Measurements from ENCODE around the gene DEDD. TPM values are rescaled to one million over a fixed set of nuclear protein-coding genes. Genes with fewer than 3 reads are reported as not detected.

DEDD gene
- total RNA-seq, 4 donors from 2014 or later, result 40.2 to 60.2 (median 46.3) TPM

DNA sequence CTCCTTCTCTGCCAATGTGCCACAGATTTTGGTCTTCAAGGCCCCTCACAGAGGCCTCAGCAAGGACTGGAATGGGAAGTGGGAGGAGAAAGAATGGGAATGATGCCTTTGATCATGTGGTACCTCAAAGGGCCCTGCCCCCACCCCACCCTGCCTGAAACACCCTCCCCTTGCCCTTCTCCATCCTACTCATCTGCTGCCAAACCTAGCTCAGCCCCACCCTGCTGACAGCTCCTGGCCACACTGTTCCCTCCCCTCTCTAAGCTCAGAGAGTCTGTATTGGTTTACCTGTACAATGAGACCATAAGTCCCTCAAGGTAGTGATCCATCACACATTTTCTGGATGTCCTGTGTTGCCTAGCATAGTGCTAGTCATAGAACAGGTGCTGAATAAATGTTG is 56.1 kb downstream of the DEDD start:
- no peak for DNase-seq

DNA sequence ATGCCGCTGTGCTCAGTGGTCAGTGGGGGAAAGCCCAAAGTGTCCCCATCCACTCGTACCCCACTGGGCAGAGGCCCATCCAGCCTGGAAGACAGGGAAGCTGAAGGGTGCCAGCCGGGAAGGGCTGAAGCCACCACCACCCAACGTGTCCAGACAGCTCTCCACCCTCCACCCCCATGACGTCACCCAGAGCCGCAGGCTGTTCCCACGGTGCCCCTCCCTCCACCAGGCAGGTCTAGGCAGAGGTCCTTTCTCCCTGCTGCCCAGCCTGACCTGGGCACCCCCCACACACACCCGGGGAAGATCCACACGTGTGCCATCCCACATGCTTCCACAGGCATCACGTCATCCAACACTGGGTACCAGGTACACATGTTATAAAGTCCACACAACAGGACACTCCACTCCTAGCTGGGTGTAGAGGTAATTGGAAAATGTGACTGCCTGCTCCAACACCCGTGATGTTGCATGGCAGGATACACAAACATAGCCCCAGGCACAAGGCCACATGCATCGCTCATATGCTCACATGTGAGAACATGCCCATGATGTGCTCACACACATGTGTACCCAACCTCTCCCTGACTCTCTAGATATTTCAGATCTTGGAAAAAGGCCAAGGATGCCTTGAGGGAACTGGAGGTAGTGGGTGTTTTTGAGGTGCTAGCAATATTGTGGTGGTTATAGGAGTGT is 57.6 kb downstream of the DEDD start:
- in situ Hi-C loops (cut with MboI; ENCODE audit: low sequenced_read_pairs in 4 of 4) (no loop called here), intact Hi-C loops (cut with DNase I; ENCODE audit: low total_unique reads) (no loop called here)
- Histone ChIP-seq H3K27ac (no peak overlapping the region), H3K4me3 (no peak overlapping the region), H3K27me3 (no peaks in the 10 kb centered on the region), H3K9me3 (no peaks in the 10 kb centered on the region), H3K36me3 (no peaks in the 10 kb centered on the region), H3K4me1 (no peaks in the 10 kb centered on the region)
- ATAC-seq (no peak), DNase-seq (no peak)
- TF ChIP-seq, protein P1, sequence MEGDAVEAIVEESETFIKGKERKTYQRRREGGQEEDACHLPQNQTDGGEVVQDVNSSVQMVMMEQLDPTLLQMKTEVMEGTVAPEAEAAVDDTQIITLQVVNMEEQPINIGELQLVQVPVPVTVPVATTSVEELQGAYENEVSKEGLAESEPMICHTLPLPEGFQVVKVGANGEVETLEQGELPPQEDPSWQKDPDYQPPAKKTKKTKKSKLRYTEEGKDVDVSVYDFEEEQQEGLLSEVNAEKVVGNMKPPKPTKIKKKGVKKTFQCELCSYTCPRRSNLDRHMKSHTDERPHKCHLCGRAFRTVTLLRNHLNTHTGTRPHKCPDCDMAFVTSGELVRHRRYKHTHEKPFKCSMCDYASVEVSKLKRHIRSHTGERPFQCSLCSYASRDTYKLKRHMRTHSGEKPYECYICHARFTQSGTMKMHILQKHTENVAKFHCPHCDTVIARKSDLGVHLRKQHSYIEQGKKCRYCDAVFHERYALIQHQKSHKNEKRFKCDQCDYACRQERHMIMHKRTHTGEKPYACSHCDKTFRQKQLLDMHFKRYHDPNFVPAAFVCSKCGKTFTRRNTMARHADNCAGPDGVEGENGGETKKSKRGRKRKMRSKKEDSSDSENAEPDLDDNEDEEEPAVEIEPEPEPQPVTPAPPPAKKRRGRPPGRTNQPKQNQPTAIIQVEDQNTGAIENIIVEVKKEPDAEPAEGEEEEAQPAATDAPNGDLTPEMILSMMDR (IDR thresholded peaks at IDR 0.05 in 4 of 5, conservative IDR thresholded peaks at IDR 0.05 in 1 of 5), result no peak
- TF ChIP-seq POLR2A (IDR thresholded peaks at IDR 0.05), result no peak

More for the DNA sequence above, 56.1 kb downstream of the DEDD start:
- no peak overlapping the region for H3K27ac ChIP-seq
- H3K27me3 ChIP-seq, result no peaks in the 10 kb centered on the region
- TF ChIP-seq, protein P1 (IDR thresholded peaks at IDR 0.05 in 4 of 5, conservative IDR thresholded peaks at IDR 0.05 in 1 of 5), result no peak
- TF ChIP-seq POLR2A (IDR thresholded peaks at IDR 0.05), result no peak
- H3K36me3 ChIP-seq, result no peaks in the 10 kb centered on the region
- ATAC-seq, result no peak
- no peaks in the 10 kb centered on the region for H3K4me1 ChIP-seq
- intact Hi-C loops (cut with DNase I; ENCODE audit: low total_unique reads), result no loop called here
- no peaks in the 10 kb centered on the region for H3K9me3 ChIP-seq
- in situ Hi-C loops (cut with MboI; ENCODE audit: low sequenced_read_pairs in 4 of 4), result no loop called here
- no peak overlapping the region for H3K4me3 ChIP-seq

DNA sequence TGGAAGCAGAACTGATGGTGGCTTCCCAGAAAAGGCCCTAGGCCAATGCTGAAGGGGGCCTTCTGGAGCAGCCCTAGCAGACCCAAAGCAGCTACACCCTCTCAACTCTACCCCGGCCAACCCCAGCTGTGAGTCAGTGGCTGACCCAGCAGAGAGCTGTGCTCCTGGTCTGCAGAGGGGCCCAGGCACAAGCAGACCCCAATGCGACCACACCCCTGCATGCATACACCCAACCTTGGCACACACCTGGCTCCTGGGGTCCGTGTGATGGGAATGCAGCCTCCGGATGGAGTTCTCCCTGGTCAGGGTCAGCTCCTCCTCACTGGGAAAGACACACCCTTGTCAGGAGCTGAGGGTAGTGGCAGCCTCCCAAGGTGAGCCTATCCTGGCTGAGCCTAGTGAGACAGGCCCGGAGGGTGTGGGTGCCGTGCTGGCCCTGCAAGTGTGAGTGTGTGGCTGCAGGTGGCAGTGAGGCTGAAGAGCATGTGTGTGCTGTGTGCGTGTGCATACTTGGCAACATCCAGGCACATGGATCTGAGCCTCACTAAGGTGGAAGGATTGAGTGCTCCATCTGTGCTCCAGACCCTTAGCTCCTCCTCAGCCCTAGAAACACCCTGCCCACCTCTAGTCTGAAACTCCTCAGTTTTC is 58.9 kb downstream of the DEDD start:
- no peaks in the 10 kb centered on the region for H3K4me1 ChIP-seq
- H3K36me3 ChIP-seq, result no peaks in the 10 kb centered on the region
- intact Hi-C loops (cut with DNase I; ENCODE audit: low total_unique reads) (no loop called here), in situ Hi-C loops (cut with MboI; ENCODE audit: low sequenced_read_pairs in 4 of 4) (no loop called here)
- H3K27ac ChIP-seq, result no peak overlapping the region
- TF ChIP-seq, protein P1 (IDR thresholded peaks at IDR 0.05 in 4 of 5, conservative IDR thresholded peaks at IDR 0.05 in 1 of 5), result no peak
- TF ChIP-seq POLR2A (IDR thresholded peaks at IDR 0.05), result no peak
- DNase-seq, result no peak
- no peak for ATAC-seq
- no peak overlapping the region for H3K4me3 ChIP-seq
- H3K27me3 ChIP-seq, result no peaks in the 10 kb centered on the region
- H3K9me3 ChIP-seq, result no peaks in the 10 kb centered on the region

DNA sequence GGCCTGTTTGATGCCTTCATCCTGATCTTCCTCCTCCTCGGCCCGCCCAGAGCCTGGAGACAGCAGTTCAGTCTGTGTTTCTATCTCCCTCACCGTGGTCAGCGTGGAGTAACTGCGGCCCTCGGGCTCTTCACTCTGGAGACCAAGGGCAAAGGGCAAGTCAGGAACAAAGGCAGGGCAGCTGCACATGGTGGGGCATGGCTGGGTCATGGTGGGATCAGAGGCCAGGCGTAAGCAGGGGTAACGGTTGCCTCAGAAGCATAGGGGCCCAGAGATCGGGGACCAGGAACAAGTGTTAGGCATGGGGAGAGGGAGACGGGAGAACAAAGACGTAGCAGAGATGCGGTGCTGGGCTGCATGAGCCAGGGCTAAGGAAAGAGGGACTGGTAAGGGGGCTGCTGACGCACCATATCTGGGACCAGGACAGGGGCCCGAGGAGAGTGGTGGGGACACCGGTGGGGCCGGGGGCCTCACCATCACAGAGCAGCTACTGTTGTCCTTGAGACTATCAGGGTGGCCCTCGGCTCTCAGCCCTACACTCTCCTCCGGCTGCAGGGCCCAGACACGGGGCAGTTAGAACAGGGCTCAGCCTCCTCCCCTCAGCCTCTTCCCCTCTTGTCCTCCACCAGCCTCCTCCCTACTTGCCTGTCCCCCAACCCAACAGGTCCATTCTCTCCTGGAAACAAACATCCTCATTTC is 59.6 kb downstream of the DEDD start:
- no peak overlapping the region for H3K4me3 ChIP-seq
- no peak for TF ChIP-seq POLR2A (IDR thresholded peaks at IDR 0.05)
- TF ChIP-seq, protein P1 (IDR thresholded peaks at IDR 0.05 in 4 of 5, conservative IDR thresholded peaks at IDR 0.05 in 1 of 5), result no peak
- H3K36me3 ChIP-seq, result no peaks in the 10 kb centered on the region
- H3K27ac ChIP-seq, result no peak overlapping the region
- H3K9me3 ChIP-seq, result no peaks in the 10 kb centered on the region
- H3K27me3 ChIP-seq, result no peaks in the 10 kb centered on the region
- no peak for DNase-seq
- ATAC-seq, result no peak
- in situ Hi-C loops (cut with MboI; ENCODE audit: low sequenced_read_pairs in 4 of 4) (no loop called here), intact Hi-C loops (cut with DNase I; ENCODE audit: low total_unique reads) (no loop called here)
- H3K4me1 ChIP-seq, result no peaks in the 10 kb centered on the region

Measured in gastrocnemius medialis (tissue), 4 donors.